22Rv1 (cell line): ENCODE results near the gene ATP6V1E1.

ENCODE experiments used
- CTCF ChIP-seq: fragments of 450-650 bp; IDR thresholded peaks from 2 replicates; pipeline ENCODE4 v1.5.1; 2017; ENCODE audit warnings: mild to moderate bottlenecking
- ZFX ChIP-seq: fragments of 450-650 bp; IDR thresholded peaks from 2 replicates; pipeline ENCODE4 v1.6.1; 2017; ENCODE audit warnings: antibody characterized with exemption, borderline replicate concordance

- TF ChIP-seq CTCF: no peak
- TF ChIP-seq ZFX: no peak
These were observed 22.1 kb downstream of the ATP6V1E1 start for GRCh38 chr22:17606496-17606895.
